GM19025 (cell line): ENCODE measurements around the gene ATXN7L3.

Experiments
- ATAC-seq: cut with Tn5 transposase; IDR thresholded peaks from one replicate; pipeline ENCODE4 v1.9.1; 2021; ENCODE audit warnings: mild to moderate bottlenecking, low read depth, moderate library complexity; ENCODE audit not compliant: unreplicated experiment

The ATXN7L3 gene

DNA sequence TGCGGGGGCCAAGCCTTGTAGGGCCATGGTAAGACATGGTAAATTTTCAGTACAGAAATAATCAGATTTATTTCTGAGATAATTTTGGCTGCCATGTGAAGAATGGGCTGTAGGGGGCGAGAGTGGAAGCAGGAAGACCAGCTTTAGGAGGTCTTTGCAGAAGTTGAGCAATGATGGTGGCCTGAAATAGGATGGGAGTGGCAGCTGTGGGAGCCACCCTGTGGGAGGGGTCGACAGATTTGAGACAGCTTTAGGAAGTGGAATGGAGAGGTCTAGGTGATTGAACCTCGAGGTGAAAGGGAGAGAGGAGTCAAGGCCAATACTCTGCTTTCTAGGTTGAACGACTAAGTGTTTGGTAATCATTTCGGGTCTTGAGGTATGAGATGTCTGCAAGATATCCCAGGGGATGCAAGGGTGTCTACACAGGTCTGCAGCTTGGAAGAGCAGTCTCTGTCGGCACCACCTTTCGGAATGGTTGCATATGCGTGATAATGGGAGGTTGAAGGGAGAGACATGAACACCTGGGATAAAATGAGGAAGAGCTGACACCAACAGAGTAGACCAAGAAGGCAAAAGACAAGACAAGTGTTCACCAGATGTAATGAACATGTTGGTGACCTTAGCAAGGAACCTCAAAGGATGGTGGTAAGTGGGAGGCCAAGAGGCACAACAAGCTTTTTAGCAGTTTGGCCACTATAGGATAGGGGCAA is 4.2 kb upstream of the ATXN7L3 start:
- ATAC-seq = no peak

DNA sequence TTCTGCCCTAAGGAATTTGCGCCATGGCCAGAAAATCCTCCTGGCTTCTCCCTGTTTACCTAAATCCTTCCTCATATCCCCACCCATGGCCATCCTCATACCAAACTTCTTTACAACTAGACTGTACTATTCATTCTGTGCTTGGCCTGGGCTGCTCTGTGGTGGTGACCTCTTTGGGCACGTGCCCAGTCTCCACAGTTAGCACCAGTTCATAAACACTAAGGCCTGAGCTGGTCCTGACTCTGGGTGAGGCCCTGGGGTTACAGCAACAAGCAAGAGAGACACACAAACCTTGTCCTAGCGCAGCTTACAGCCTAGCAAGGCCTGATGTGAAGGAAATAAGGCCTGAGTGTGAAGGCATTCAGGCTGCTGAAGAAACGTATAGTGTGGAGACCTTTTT is 3.1 kb upstream of the ATXN7L3 start:
- no peak for ATAC-seq

DNA sequence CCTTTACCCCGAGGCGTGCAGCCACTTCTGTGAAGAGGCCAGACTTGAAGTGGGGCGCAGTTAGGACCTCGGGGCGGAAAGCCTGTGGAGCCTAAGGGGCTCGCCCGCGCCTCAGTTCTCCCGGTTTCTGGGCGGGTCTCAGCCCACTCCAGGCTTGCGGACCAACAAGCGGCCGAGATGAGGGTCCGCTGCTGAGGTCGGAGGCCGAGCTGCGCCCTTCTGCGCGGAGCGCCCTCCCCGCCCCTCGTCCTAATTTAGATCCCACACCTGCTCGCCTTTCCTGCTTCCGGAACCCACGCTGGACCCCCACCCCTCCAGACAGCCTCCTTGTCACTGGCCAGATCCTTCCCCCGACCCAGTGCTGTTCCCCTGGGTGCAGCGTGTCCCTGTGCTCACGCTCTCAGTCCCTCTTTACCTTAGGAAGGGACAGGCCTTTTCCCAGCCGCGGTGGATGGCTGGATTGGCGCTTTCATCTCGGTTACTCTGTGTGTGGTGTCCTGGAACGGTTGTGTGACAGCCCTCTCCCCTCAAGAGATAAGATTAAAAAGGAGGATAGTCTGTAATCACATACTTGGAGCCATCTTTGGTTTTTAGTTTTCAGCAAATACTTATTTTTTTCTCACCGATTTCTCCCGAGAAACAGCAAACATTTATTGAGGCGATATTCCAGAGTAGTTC is 933 bp upstream of the ATXN7L3 start:
- no peak for ATAC-seq

DNA sequence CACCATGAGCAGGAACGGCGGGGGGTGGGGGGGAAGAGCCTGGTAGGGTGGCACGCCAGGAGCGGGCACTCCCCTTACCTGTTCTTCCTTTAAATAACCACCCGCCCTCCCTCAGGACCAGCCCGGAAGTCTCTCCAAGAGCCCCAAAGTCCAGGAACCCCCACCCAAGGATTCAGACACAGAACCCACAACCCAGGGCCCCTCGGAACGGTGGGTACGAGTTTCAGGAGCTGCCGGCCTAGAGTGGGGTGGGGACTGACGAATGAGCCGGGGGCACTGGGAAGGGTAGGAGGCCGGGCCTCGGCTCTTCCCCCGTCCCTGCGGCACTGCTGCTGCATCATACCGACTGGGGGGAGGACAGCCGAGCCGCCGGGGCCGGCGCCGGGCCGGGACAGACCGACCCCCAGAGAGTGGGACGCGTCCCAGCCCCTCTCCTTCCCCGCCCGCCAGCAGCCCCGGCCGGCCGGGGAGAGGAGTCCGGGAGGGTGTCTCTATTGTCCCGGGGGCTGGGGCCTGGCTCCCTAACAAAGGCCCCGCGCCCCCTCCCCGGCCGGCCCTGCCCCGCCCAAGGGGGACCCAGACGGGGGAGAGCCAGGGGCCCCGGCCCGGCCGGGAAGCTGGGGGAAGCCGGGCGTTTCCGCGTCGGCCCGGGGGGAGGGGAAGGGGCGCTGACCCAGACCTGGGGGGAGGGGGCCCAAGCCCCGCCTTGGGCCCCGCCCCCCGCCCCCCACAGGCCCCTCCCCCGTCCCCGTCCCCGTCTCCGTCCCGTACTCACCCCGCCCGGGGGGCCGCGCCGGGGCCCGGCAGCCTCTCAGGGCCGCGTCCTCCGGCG is 747 bp downstream of the ATXN7L3 start:
- ATAC-seq = peak; percentile 21

DNA sequence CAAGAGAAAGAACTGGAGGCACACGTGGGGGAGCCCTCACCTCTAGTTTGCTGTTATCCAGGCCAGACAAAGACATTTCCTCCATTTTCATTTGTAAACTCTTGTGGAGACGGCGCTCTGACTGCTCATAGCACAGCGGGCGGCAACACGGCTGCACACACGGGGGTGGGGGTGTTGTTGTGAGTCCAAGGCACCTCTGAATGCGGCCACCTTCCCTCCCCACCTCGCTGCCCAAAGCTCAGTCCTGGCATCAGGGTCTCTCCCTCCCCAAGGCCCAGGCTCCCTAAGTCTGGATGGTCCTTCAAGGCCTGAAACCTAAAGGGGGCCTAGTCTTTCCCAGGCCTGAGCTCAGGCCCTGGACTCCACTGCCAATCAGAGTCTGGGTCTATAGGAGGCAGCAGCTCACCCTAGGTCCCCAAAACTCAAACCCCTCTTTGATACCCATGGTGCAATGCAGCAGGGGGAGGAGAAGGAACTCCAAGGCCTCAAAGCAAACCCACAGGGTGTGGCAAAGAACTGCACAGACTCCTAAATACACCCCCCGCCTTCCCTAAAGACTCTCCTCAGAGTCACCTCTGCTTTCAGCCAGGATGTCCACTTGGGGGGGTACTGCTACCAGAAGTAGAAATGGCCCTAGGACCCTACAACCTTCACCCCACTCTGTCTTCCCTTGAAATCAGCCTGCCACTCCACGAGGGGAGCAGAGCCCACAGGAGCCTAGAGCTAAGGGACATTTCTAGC is 1.5 kb downstream of the ATXN7L3 start:
- ATAC-seq = no peak

DNA sequence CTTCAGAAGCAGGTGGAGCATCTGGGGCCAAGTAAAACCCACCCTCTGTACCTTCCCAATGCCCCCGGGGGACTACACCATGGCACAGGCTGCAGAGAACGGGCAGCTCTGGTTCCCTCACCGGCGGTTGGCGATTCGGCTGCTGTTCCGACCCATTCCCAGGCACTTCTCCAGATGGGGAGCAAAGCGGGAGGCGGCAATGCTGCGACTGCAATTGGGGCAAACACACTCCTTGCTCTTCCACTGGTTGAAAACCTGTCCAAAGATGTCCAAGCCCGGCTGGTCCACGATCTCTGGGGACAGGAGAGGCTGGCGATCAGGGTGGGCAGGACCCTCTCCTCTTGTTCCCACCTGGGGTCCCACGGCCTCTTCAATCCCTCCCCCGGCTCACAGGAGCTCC is 2.6 kb downstream of the ATXN7L3 start:
- ATAC-seq = no peak

DNA sequence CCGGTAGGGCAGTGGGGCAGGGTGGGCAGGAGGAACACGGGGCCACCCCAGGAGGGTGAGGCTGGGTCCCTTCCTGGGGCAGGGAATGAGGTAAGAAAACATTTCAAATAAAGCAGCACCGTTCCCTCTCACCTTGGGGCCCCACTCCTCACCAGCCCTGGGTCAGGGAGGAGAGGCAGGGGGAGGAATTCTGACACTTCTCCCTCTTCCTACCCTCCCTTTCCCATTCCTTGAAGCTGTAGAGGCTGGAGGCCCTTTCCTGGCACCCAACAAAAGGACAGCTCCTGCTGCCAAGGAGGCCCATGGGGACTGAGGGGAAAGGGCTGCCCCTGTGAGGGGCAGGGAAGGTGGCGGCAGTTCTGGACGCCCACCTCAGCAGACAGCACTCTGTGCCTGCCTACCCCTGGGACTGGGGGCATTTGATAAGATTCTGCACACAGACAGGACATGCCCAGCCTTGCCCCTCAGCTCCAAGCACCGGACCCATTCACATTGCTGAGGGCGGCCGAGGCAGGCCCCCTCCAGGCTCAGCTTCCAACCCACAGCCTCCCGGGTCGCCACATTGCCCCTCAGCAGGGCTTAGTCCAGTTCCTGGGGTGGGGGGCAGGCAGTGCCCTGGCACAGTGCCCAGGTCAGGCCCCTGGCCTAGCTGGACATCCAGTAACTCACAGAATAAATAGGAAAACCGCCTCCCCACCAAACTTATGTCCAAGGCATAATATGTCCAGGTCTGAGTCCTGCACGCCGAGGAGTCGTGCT is 6.2 kb downstream of the ATXN7L3 start:
- no peak for ATAC-seq

DNA sequence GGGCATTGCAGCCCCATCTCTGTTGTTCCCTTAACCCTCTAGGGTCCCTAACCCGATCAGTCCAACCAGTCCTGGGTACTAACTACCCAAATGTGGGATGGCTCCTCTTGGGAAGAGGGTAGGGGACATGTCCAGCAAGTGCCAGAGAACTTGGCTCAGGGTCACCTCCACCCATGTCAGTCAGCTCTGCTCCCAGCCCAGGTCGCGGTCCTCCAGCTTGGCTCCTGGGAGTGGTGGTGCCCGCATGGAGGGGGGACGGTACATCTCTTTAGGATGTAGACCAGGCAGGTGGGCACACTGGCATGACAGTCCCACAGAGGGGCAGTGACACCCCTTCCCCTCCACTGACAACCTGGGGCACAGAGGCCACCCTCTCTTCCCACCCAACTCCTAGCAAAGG is 6.9 kb downstream of the ATXN7L3 start:
- ATAC-seq = no peak

DNA sequence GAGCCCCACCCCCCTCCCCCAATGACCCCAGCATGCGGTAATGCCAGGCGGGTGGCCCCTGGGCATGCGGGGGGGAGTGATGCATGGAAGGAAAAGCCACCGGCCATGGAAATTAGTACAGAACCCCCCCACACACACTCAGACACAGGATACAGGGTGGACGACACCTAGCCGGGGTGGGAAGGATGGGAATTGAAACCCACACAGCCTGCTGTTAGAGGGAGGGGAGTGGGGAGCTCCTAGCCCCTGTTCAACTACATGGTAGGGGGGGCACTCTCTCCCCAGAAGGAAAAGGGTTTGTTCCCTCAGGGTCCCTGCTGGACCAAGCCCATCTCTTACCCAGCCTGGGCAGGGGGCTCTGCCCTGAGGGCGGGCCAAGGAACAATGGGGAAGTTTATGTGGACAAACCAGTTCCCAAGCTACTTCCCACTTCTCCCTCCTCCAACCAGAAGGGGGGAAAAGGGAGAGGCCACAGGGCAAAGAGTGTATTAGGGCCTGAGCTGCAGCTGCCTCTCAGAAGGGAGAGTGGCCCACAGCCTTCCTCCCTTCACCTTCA is 7.7 kb downstream of the ATXN7L3 start:
- ATAC-seq = no peak

DNA sequence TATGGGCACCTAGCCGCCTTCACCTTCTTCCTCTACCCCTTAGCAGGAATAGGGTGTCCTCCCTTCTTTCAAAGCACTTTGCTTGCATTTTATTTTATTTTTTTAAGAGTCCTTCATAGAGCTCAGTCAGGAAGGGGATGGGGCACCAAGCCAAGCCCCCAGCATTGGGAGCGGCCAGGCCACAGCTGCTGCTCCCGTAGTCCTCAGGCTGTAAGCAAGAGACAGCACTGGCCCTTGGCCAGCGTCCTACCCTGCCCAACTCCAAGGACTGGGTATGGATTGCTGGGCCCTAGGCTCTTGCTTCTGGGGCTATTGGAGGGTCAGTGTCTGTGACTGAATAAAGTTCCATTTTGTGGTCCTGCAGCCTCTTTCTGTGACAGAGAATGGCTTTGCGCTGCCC is 8.3 kb downstream of the ATXN7L3 start:
- ATAC-seq = no peak

DNA sequence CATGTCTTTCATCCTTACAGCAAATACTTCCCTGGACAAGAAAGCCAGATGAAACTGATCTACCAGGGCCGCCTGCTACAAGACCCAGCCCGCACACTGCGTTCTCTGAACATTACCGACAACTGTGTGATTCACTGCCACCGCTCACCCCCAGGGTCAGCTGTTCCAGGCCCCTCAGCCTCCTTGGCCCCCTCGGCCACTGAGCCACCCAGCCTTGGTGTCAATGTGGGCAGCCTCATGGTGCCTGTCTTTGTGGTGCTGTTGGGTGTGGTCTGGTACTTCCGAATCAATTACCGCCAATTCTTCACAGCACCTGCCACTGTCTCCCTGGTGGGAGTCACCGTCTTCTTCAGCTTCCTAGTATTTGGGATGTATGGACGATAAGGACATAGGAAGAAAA is 9.2 kb downstream of the ATXN7L3 start:
- ATAC-seq = no peak

DNA sequence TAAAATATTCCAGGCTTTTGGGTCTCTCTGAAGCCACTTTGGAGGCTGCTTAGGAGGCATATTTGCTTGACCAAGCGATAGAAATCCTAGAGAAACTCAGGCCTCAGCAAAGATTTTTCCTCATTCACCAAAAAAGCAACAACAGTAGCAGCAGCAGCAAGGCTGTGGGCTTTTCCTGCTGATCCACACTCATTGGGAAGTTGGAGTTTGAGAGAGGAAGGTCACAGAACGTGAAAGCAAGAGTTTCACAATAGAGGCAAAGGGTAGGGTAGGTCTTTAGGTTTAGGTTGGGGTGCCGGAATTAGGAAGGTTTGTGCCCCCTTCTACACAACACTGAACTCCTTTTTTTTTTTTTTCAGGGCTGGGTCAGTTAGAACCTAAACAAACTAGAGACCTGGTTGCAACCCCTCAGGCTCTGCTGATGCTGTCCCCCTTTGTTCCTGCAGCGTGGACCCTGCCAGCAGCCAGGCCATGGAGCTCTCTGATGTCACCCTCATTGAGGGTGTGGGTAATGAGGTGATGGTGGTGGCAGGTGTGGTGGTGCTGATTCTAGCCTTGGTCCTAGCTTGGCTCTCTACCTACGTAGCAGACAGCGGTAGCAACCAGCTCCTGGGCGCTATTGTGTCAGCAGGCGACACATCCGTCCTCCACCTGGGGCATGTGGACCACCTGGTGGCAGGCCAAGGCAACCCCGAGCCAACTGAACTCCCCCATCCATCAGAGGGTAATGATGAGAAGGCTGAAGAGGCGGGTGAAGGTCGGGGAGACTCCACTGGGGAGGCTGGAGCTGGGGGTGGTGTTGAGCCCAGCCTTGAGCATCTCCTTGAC is 10.9 kb downstream of the ATXN7L3 start:
- no peak for ATAC-seq

DNA sequence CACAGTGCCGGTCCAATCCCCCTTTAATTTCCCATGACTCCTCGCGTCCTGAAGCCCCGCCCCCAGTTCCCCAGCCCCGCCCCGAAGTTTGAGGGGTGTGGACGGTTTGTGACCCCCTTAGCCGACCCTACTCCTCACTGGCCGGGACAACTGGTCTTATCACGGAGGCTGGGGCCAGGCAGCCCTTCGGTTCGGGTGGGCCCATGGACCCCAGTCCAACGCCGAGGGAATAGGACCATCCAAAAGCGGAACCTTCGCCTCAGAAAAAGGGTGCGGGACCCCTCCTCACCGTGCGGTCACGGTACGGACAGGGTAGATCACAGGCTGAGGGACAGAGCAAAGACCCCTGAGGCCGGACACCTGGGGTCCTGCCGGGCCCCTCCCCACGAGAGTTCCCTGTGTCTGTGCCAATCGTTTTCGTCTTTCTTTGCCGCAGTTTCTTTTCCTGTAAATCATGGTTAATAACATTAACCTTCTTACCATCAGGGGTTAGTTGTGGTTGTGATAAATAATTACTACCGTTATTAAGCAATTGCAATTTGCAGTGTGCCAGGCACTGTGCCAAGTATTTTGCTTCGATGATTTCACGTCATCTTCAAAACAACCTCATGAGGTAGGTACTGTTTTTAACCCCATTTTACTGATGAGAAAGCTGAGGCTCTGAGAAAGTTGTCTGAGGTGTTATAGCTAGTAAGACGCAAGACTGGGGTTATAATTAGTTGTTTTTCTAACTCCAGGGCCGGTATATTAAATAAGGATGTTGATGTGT is 12.4 kb downstream of the ATXN7L3 start:
- peak; percentile 17 for ATAC-seq

DNA sequence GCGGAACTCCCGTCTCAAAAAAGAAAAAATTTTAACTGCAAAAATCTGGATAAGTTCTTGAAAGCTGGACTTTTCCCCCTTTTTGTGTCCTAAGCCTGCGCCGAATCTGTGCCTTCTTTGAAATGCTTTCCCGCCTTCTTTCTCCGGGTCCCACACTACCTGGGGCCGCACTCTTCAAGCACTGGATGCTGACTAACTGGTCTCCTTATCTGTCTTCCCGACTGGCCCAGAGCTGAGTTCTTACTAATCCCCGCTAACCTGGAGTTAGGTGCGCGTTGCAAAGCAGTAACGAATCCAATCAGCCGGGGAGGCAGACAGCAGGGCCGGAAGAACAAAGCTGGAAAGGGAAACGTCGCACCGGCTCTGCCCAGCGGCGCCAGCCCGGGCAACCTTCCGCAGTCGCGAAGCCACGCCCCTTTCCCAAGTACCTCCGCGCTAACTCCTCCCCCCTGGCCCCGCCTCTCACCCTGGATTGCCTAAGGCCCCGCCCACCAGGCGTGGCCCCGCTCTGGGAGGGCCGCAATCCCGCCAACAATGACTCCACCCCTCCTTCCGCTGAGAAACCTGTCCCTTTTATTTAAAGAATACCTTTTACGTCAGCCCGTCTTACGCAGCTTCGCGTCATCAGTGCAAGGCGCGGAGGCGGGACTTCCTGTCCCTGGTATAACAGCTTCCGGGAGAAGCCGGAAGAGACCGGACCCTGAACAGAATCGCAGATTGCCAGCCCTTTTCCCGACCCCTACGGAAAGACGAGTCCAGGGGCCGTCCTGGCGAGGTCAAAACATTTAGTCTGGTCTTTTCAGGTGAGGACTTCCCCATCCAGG is 13.2 kb downstream of the ATXN7L3 start, which contains the start of gene TMUB2:
TSS of gene TMUB2 (plus strand) at position 666 of the 824 bp plus-strand sequence. CDS start 737 bp downstream, outside the sequence.
- ATAC-seq = peak; percentile 86

DNA sequence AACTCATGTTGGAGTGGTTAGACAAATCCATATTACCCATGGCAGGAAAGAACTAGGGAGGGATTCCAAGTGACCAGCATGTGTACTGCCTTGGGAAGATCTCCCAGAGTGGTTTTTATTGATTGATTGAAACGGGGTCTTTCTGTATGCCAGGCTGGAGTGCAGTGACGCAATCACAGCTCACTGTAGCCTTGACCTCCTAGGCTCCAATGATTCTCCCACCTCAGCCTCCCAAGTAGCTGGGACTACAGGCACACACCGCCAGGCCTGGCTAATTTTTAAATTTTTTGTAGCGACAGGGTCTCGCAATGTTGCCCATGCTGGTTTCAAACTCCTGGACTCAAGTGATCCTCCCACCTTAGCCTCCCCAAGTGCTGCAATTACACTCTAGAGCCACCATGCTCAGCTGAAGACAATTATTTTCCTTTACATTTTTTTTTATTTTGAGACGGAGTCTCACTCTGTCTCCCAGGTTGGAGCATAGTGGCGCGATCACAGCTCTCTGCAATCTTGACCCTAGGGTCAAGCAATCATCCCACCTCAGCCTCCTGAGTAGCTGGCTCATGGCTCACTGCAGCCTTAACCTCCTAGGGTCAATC is 15.4 kb downstream of the ATXN7L3 start:
- no peak for ATAC-seq

DNA sequence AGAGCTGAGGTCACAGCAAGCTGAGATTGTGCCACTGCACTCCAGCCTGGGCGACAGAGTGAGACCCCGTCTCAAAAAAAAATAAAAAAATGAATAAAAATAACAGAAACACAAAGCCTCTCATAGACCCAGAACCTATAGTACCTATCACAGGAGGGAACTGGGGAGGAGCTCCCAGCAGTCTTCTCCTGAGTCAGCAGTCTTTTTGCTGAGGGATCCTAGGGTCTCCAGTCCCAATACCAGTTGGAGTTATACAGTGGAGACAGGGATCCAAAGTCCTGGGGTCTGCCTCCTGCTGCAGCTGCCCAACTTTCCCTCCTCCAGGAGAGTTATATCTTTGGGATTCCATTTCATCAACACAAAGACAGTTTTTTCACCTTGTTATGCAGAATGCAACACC is 16.7 kb downstream of the ATXN7L3 start:
- no peak for ATAC-seq

DNA sequence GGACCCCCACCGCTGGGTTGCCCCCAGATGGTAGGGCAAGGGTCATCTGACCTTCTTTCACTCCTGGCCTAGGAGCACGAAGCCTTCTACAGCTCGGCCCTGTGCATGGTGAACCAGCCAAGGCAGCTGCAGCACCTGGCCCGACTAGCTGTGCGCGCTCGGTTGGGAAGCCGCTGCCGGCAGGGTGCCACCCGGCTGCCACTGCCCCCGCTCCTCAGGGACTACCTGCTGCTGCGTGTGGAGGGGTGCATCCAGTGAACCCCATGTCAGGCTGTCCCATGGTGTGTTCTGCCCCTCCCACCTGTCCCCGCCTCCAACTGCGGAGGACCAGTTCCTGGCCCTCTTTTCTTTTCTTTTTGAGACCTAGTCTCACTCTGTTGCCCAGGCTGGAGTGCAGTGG is 21.6 kb downstream of the ATXN7L3 start:
- no peak for ATAC-seq
